HG03469 (cell line): Measurements from ENCODE around the gene PPP4R3C.
"Not testable (repeated sequence)": the region's sequence is repeated elsewhere in the genome, so short reads cannot be mapped to it uniquely, and the experiment has no call there.

Experiments used
- ATAC-seq: cut with Tn5 transposase; IDR thresholded peaks from one replicate; pipeline ENCODE4 v1.9.1; 2021; ENCODE audit warnings: mild to moderate bottlenecking, moderate library complexity, moderate number of reproducible peaks; ENCODE audit not compliant: unreplicated experiment

PPP4R3C gene

GRCh38 chrX:27463187-27463586, at the start of gene PPP4R3C:
TSS of gene PPP4R3C (minus strand) at chrX:27463341. CDS start at chrX:27463296, 45 bp downstream.
- no peak for ATAC-seq

- no peak for ATAC-seq
Observed at GRCh38 chrX:27491397-27491796, 28.3 kb upstream of the PPP4R3C start.

GRCh38 chrX:27466051-27466450, 2.9 kb upstream of the PPP4R3C start:
- no peak for ATAC-seq

- ATAC-seq = no peak
Observed at GRCh38 chrX:27465036-27465435, 1.9 kb upstream of the PPP4R3C start.

GRCh38 chrX:27459129-27459528, 4.0 kb downstream of the PPP4R3C start:
- ATAC-seq = not testable (repeated sequence)

GRCh38 chrX:27458544-27458943, 4.6 kb downstream of the PPP4R3C start:
- not testable (repeated sequence) for ATAC-seq

GRCh38 chrX:27451324-27451723, 11.8 kb downstream of the PPP4R3C start:
- ATAC-seq = no peak

- no peak for ATAC-seq
Observed at GRCh38 chrX:27446423-27446822, 16.7 kb downstream of the PPP4R3C start.

GRCh38 chrX:27445438-27445837, 17.7 kb downstream of the PPP4R3C start:
- ATAC-seq = no peak

- ATAC-seq = no peak
Observed at GRCh38 chrX:27444093-27444908, 18.8 kb downstream of the PPP4R3C start.

GRCh38 chrX:27442392-27442791, 20.7 kb downstream of the PPP4R3C start:
- not testable (repeated sequence) for ATAC-seq

GRCh38 chrX:27439771-27440170, 23.4 kb downstream of the PPP4R3C start:
- ATAC-seq = no peak

GRCh38 chrX:27438937-27439336, 24.2 kb downstream of the PPP4R3C start:
- no peak for ATAC-seq

- no peak for ATAC-seq
Observed at GRCh38 chrX:27435031-27435430, 28.1 kb downstream of the PPP4R3C start.
